ENCODE results near the gene PSMF1.
"Not testable (repeated sequence)": the region's sequence is repeated elsewhere in the genome, so short reads cannot be mapped to it uniquely, and the experiment has no call there.

PSMF1 gene

DNA sequence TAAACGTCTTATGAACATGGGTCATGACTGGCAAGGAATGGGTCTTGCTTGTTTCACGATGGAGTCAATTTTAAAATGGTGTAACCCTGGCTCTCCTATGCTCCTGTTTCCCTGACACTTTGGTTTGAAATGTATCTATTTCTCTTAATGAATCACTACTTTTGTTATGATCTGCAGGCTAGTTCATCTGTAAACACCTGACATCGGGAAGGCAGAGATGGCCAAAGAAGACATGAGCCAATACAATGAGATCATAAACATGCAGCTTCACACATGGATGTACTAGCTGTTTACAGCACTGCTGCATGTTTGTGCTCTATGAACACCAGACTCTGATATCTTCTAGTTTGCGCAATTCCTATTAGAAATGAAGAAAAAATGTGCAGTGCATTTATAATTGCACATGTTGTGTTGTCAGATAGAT is 96.4 kb downstream of the PSMF1 start:
- DNase-seq (ENCODE audit: low read depth in 2 of 2), result no peak

DNA sequence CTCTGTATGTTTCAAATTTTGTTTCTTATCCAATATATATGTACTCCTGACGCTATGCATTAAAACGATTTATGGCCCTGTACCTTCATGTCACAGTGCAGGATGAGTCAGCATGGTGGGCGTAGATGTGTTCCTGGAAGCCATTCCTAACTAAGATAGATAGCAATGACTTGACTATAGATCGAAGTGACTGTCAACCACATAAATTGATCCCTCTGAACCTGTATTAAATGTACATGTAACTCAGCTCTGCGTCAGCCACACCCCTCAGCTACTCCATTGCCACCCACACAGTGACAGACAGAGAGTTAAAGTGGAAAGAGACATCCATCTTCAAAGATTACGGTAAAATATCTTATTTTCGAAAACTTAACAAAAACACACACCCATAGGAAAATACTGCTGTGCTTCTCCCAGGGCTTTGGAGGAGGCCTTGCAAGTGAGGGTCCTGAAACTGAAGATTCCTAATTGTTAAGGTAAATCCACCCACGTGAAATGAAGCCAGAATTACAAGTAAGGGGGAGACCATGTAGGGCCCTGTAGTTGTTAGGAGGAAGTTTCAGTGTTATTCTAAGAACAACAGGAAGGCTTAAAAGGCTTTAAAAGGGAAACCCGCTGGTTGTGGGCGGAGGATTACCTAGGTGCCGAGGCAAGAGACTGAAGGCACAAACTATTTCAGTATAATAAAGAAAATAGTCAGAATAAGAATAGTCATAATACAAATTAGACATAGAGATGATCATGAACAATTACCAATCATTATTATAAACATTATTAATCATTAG is 97.2 kb downstream of the PSMF1 start:
- peak in 1 of 2 donors; percentile 26 for DNase-seq (ENCODE audit: low read depth in 2 of 2)

DNA sequence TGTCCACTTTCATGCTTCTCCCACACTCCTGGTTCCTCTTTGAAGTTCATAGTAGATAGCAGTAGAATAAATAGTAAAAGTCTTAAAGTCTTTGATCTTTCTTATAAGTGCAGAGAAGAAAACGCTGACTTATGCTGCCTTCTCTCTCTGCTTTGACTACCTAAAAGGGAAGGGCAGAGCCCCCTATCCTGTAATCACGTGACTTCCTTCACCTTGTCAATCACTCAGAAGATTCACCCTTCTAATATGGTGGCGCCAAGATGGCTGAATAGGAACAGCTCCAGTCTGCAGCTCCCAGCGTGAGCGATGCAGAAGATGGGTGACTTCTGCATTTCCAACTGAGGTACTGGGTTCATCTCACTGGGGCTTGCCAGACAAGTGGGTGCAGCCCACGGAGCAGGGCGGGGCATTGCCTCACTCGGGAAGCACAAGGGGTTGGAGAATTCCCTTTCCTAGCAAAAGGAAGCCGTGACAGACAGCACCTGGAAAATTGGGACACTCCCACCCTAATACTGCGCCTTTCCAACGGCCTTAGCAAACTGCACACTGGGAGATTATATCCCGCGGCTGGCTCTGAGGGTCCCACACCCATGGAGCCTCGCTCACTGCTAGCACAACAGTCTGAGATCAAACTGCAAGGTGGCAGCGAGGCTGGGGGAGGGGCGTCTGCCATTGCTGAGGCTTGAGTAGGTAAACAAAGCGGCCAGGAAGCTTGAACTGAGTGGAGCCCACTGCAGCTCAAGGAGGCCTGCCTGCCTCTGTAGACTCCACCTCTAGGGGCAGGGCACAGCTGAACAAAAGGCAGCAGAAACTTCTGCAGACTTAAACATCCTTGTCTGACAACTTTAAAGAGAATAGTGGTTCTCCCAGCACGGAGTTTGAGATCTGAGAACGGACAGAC is 98.4 kb downstream of the PSMF1 start:
- not testable (repeated sequence) for DNase-seq (ENCODE audit: low read depth in 2 of 2)
